Ovary (tissue), 9 donors: Measurements from ENCODE around the gene SORCS3. TPM values are rescaled to one million over a fixed set of nuclear protein-coding genes. Genes with fewer than 3 reads are reported as not detected.

ENCODE experiments used
- DNase-seq, 5 donors: peaks; one replicate each; pipeline ENCODE4 v3.0.0-alpha.2; 2019 to 2020
- H3K27ac ChIP-seq, 2 donors: fragments of 200-600 bp; one replicate each; pipeline versions ENCODE4 v1.5.1 to v1.8.0; 2019 to 2022
- H3K27me3 ChIP-seq: fragments of 200-600 bp; one replicate; pipeline ENCODE4 v1.8.0; 2022
- H3K36me3 ChIP-seq: fragments of 200-600 bp; sonication (generic); one replicate; pipeline ENCODE4 v1.5.1; 2019
- H3K4me1 ChIP-seq: one replicate; pipeline ENCODE4 v1.8.1; 2013; ENCODE audit warnings: mild to moderate bottlenecking, moderate library complexity; ENCODE audit not compliant: insufficient read depth
- H3K4me3 ChIP-seq: fragments of 200-600 bp; sonication (generic); one replicate; pipeline ENCODE4 v1.5.1; 2017
- H3K9me3 ChIP-seq, 2 donors: fragments of 200-600 bp in 1 of 2; sonication (generic) in 1 of 2; one replicate each; pipeline versions ENCODE4 v1.5.1 to v1.8.1; 2013 to 2019; ENCODE audit warnings: mild to moderate bottlenecking in 1 of 2, moderate library complexity in 1 of 2
- CTCF ChIP-seq, 3 donors: fragments of 450-650 bp in 2 of 3; fragments of 200-600 bp in 1 of 3; IDR thresholded peaks; one replicate each; pipeline versions ENCODE4 v1.5.1 to v1.8.0; 2016 to 2022; ENCODE audit warnings: antibody characterized with exemption in 3 of 3, mild to moderate bottlenecking in 1 of 3
- EP300 ChIP-seq: sonication (generic); formaldehyde crosslinking; IDR thresholded peaks from one replicate; pipeline ENCODE4 v1.6.1; 2017; ENCODE audit warnings: antibody characterized with exemption
- POLR2A ChIP-seq: fragments of 450-650 bp; IDR thresholded peaks from one replicate; pipeline ENCODE4 v1.6.1; 2017; ENCODE audit warnings: antibody characterized with exemption, mild to moderate bottlenecking, moderate library complexity
- WGBS, 3 donors: extraction: QIAGEN DNeasy Blood & Tissue Kit in 1 of 3; methylation state at CpG; one replicate each; pipeline versions ENCODE4 v1.1.5 to v1.1.7; 2013 to 2017; 5-methylcytosine and 5-hydroxymethylcytosine counted together
- intact Hi-C, 4 donors: fragments of 100-400 bp; cut with DNase I; formaldehyde crosslinking; loops; one replicate each; pipeline versions ENCODE4 v1.11.0 to v1.15.1; 2022 to 2023
- polyA plus RNA-seq, 2 donors: library from polyadenylated mRNA; stranded (reverse); fragments of 200-250 nt in 1 of 2; fragments of 350-450 nt in 1 of 2; fragmentation: Illumina TruSeq in 1 of 2; extraction: RNeasy Lipid Tissue Mini Kit (QIAGEN cat#74804) in 1 of 2; gene quantifications; one replicate each; pipeline ENCODE4 v1.2.3, GENCODE V29; 2013 to 2014
- total RNA-seq, 7 donors: library from RNA; depleted of rRNA in 2 of 7; stranded (reverse); fragments of >200 nt in 2 of 7; fragmentation: NEBNext Ultra II Directional in 3 of 7; extraction: Animal tissue kit (Norgen Biotek cat#: 25700) in 3 of 7; gene quantifications; one replicate each; pipeline versions ENCODE4 v1.1.0 to v1.2.4, GENCODE V29; 2016 to 2023
- donor health status: DM: no; HTN: no; CAD: no; lungs with moderate emphysema.
- donor health status: DM: no; HTN: no; CAD: no.
- donor health status: Bipolar disorder and iron deficiency.
- donor health status: DM: yes; HTN: yes; CAD: no.
- donor health status: DM: no; HTN: no; CAD: no.
- donor health status: DM: yes; HTN: yes; CAD: no.

The SORCS3 gene
- total and polyA plus RNA-seq, 9 donors, result 0.07 to 4.5 (median 0.79) TPM; not detected in 1

GRCh38 chr10:105145711-105146110 is 504.6 kb downstream of the SORCS3 start:
- H3K27me3 ChIP-seq, result no peaks in the 10 kb centered on the region
- WGBS, 3 donors, result 5 to 11% (median 5%) methylated on average over 2 of the region's 2 CpGs

GRCh38 chr10:105146436-105146835 is 505.3 kb downstream of the SORCS3 start:
- no peak for TF ChIP-seq POLR2A
- no peak for TF ChIP-seq CTCF (IDR thresholded peaks at IDR 0.05)
- no peak for TF ChIP-seq EP300
- H3K27me3 ChIP-seq, result no peaks in the 10 kb centered on the region
- DNase-seq, result no peak

More at GRCh38 chr10:105145711-105146110, 504.6 kb downstream of the SORCS3 start:
- Histone ChIP-seq H3K4me1 (no peaks in the 10 kb centered on the region), H3K27ac (no peak overlapping the region), H3K9me3 (no peaks in the 10 kb centered on the region), H3K4me3 (no peak overlapping the region), H3K36me3 (no peaks in the 10 kb centered on the region)
- TF ChIP-seq EP300 (no peak), POLR2A (no peak), CTCF (IDR thresholded peaks at IDR 0.05) (no peak)
- intact Hi-C loops, result no loop called here
- DNase-seq, result no peak

GRCh38 chr10:105148456-105148855 is 507.4 kb downstream of the SORCS3 start:
- no peaks in the 10 kb centered on the region for H3K9me3 ChIP-seq
- no peak for TF ChIP-seq EP300
- no peak for TF ChIP-seq CTCF (IDR thresholded peaks at IDR 0.05)
- no peak overlapping the region for H3K27ac ChIP-seq
- WGBS, 3 donors, result 0 to 52% (median 0%) methylated on average over 1 of the region's 1 CpG
- no peak for DNase-seq
- H3K4me3 ChIP-seq, result no peak overlapping the region
- intact Hi-C loops, result no loop called here
- no peaks in the 10 kb centered on the region for H3K27me3 ChIP-seq
- H3K36me3 ChIP-seq, result no peaks in the 10 kb centered on the region
- H3K4me1 ChIP-seq, result no peaks in the 10 kb centered on the region

More at GRCh38 chr10:105146436-105146835, 505.3 kb downstream of the SORCS3 start:
- 91 to 96% (median 94%) methylated on average over 2 of the region's 2 CpGs for WGBS, 3 donors
- Histone ChIP-seq H3K4me1 (no peaks in the 10 kb centered on the region), H3K9me3 (no peaks in the 10 kb centered on the region), H3K27ac (no peak overlapping the region), H3K36me3 (no peaks in the 10 kb centered on the region), H3K4me3 (no peak overlapping the region)
- intact Hi-C loops, result no loop called here

- no peak for DNase-seq
- Histone ChIP-seq H3K4me3 (no peak overlapping the region), H3K27me3 (no peaks in the 10 kb centered on the region), H3K36me3 (no peaks in the 10 kb centered on the region), H3K4me1 (no peaks in the 10 kb centered on the region), H3K9me3 (no peaks in the 10 kb centered on the region), H3K27ac (no peak overlapping the region)
- TF ChIP-seq CTCF (IDR thresholded peaks at IDR 0.05) (no peak), POLR2A (no peak), EP300 (no peak)
- intact Hi-C loops, result no loop called here
- WGBS, 3 donors, result 73 to 87% (median 74%) methylated on average over 2 of the region's 2 CpGs
These were observed 507.8 kb downstream of the SORCS3 start for GRCh38 chr10:105148921-105149320.
